NCI-H146 (cell line): ENCODE data around the gene FAM78A.
"Not testable (repeated sequence)": the region's sequence is repeated elsewhere in the genome, so short reads cannot be mapped to it uniquely, and the experiment has no call there.

Experiments used
- DNase-seq: peaks from one replicate; lab custom pipeline; 2025; lab: John Stamatoyannopoulos, UW

Gene FAM78A

DNA sequence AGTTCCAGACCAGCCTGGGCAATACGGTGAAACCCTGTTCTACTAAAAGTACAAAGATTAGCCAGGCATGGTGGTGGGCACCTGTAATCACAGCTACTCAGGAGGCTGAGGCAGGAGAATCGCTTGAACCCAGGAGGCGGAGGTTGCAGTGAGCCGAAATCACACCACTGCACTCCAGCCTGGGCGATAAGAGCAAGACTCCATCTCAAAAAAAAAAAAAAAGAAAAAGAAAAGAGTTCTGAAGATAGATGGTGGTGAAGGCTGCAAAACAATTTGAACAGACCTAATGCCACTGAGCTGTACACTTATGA lies 13.3 kb downstream of the FAM78A start:
- not testable (repeated sequence) for DNase-seq

DNA sequence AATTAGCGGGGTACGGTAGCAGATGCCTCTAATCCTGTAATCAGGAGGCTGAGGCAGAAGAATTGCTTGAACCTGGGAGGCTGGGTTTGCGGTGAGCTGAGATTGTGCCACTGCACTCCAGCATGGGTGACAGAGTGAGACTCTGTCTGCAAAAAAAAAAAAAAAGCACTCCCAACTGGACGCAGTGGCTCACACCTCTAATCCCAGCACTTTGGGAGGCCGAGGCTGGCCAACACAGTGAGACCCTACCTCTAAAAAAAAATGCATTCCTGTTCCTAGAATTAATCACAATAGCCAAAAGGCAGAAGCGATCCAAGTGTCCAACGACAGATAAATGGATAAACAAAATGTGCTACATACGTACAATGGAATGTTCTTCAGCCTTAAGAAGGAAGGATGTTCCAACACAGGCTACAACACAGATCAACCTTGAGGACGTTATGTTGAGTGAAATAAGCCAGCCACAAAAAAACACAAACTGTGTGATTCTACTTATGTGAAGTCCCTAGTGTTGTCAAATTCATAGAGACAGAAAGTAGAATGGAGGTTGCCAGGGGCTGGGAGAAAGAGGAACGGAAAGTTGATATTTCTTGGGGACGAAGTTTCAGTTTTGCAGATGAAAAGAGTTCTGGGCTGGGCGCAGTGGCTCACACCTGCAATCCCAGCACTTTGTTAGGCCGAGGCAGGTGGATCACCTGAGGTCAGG lies 13.8 kb downstream of the FAM78A start:
- DNase-seq: no peak

DNA sequence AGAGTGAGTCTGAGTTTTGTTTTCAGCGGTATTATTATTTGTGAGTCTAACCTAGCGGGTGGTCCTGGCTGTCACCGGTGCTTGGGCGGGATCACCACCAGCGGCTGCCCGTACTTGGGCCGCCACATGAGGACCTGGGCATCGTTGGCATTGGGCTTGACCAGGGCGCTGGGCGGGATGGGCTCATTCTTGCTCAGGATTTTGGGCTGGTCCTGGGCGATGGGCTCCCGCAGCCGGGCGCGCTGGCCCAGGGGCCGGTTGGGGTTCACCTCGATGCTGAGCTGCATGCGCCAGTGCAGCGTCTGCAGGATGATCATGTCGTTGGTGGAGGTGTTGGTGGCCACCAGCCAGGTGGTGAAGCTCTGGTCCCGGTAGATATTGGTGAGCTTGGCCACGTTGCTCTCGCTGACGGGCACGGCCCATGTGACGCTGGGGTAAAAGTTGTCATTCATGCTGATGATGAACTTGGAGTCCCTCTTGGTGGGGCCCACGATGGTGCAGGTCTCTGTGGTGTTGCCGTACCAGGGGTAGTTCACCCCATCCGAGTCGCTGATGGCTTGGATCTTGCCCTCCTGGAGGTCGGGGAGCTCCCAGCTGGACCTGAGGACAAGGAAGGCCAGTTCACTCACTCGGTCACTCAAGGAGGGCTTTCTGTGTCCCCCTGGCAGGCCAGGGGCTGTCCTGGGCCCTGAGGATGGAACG lies 15.4 kb downstream of the FAM78A start:
- DNase-seq: no peak

GRCh38 chr9:131259916-131260597 lies 16.3 kb downstream of the FAM78A start:
- DNase-seq: no peak

GRCh38 chr9:131259432-131259898 lies 16.8 kb downstream of the FAM78A start:
- no peak for DNase-seq

GRCh38 chr9:131258698-131259431 lies 17.4 kb downstream of the FAM78A start:
- no peak for DNase-seq

- no peak for DNase-seq
Observed at GRCh38 chr9:131258186-131258585, 18.1 kb downstream of the FAM78A start.

- no peak for DNase-seq
Observed at GRCh38 chr9:131257266-131258025, 18.9 kb downstream of the FAM78A start.

DNA sequence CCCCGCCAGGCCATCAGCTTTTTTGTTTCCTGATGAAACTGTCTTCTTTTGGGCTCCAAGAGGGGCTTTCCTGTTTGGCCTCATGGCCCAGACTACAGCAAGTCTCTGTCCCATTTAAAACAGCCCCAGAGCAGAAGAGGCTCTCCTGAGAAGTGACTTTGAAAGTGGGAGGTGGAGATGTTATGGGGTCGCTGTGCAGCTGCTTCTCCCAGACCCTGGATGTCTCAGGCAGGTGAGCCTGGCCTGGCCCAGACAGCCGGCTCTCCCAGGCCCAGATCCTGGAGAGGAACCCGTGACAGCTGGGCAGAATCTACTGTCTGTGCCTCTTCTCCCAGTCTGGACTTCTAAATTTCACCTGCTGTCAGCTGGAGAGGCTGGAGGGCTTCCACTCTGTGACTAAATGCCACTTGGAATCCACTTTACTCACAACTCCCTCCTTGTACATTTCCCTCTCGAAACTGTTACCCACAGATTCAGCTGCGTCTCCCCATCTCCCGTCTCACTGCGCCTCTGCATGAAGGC lies 20.6 kb downstream of the FAM78A start:
- DNase-seq: no peak

- DNase-seq: no peak
Observed at GRCh38 chr9:131254626-131255025, 21.7 kb downstream of the FAM78A start.

- no peak for DNase-seq
Observed at GRCh38 chr9:131253891-131254491, 22.3 kb downstream of the FAM78A start.

DNA sequence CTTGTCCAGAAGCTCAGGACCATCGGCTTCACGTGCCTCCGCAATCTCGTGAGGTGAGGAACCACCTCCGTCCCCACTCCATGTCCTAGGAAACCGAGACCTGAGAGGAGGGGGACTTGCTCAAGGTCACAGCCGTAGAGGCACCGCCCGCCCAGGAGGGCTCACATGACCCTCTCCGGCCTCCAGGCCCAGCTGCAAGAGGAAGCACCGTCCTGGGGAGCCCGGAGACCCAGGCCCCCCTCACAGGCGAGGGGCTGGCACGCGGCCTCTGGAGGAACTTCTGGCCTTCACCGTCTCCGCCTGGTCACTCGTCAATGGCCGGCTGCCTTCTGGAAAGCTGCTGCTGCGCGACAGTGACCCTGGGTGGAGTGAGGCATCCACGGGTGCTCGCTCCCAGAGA lies 24.2 kb downstream of the FAM78A start:
- no peak for DNase-seq

GRCh38 chr9:131246618-131247017 lies 29.7 kb downstream of the FAM78A start:
- no peak for DNase-seq

GRCh38 chr9:131244331-131244730 lies 32.0 kb downstream of the FAM78A start:
- DNase-seq: not testable (repeated sequence)

DNA sequence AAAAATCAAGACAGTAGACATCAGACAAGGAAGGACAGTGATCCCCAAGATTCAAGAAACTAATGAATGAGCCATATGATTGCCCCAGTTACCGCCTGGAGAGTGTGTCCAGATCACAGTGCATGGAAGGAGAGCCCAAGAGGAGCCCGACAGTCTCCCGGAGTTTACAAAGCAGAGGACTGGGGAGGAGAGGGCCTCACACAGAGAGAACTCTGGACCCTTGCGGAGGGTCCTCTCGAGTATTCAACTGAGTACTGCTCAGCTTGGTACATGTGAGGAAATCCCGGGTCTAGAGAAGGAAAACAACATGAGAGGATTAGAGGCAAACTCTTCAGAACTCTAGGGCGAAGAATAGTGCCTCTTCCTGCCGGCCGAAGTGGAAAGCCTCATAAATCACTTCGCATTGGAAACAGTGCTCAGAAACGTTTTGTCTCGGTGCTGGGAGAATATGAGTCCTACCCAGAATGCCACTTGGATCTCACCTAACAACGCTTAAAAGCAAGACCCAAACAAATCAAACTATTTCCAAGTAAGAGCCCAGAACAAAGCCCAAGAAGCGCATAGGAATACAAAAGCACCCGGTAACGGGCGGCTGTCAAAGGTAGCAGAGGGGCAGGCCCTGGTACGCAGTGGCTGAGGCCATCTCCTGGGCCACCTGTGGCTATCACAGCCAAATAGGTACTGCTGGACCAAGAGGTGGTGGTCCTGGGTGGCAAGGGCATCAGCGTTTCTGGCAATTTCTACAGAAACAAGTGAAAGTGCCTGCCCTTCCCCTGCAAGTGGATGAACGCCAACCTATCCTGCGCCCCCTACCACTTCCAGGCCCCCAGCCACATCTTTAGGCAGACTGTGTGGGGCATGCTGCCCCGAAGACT lies 36.0 kb downstream of the FAM78A start:
- no peak for DNase-seq

GRCh38 chr9:131239161-131239975 lies 36.9 kb downstream of the FAM78A start:
- no peak for DNase-seq

GRCh38 chr9:131238402-131239021 lies 37.8 kb downstream of the FAM78A start:
- DNase-seq: no peak

DNA sequence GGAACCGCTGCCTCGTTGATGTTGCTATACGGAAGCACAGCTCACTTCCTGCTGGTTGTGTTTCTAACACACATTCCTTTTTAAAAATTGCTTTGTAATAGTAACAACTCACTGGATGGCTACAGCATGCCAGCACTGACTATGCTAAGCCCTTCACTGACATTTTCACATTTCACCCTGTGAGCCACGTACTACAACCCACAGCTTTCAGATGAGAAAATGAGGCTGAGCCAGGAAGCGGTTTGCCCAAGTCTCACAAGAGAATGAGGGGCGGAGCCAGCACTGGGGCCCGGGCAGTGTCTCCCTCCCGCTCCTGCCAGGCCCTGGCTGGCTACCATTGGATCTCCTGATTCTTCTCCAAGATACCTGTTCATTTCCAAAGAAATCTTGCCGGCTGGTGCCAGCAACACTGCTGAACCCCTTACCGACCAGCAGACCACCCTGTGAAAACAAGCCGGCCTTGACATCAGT lies 38.3 kb downstream of the FAM78A start:
- no peak for DNase-seq

GRCh38 chr9:131237291-131237690 lies 39.0 kb downstream of the FAM78A start:
- DNase-seq: no peak
